WTC11 (cell line): ENCODE results near the gene MRPL19. TPM values are rescaled to one million over a fixed set of nuclear protein-coding genes. Genes with fewer than 3 reads are reported as not detected.

Experiments
- ATAC-seq: fragments of 200-7000 bp; cut with Tn5 transposase; 2 replicates; pipeline ENCODE4 v1.10.0; 2021; ENCODE audit warnings: mild to moderate bottlenecking, moderate library complexity
- CTCF ChIA-PET: fragments of 300-600 bp; sonication (Branson Sonifier 250); formaldehyde crosslinking; loops from one replicate; lab custom pipeline; 2021; ENCODE audit warnings: antibody characterized with exemption; lab: Charles Lee
- POLR2A ChIA-PET: fragments of 350-600 bp; sonication (Branson Sonifier 250); formaldehyde crosslinking; loops from one replicate; lab custom pipeline; 2021; ENCODE audit warnings: antibody characterized with exemption; lab: Charles Lee
- DNase-seq: peaks from one replicate; pipeline ENCODE4 v3.0.0; 2021; ENCODE audit warnings: low spot score
- H3K27ac Mint-ChIP-seq: 2 replicates; pipeline ENCODE4 v1.8.0; 2021; ENCODE audit warnings: mixed read lengths
- H3K27me3 Mint-ChIP-seq: 2 replicates; pipeline ENCODE4 v1.8.0; 2021; ENCODE audit warnings: low read depth, mild to moderate bottlenecking, moderate library complexity, mixed read lengths
- H3K36me3 Mint-ChIP-seq: 2 replicates; pipeline ENCODE4 v1.8.0; 2021; ENCODE audit warnings: mixed read lengths
- H3K4me1 Mint-ChIP-seq: 2 replicates; pipeline ENCODE4 v1.8.0; 2022; ENCODE audit warnings: mixed read lengths
- H3K4me3 Mint-ChIP-seq: 2 replicates; pipeline ENCODE4 v1.8.0; 2021; ENCODE audit warnings: mild to moderate bottlenecking, moderate library complexity, mixed read lengths
- H3K9me3 Mint-ChIP-seq: 2 replicates; pipeline ENCODE4 v1.8.0; 2021; ENCODE audit warnings: mixed read lengths
- ATF6 ChIP-seq: sonication (generic); formaldehyde crosslinking; IDR thresholded peaks from 2 replicates; pipeline ENCODE4 v1.8.1; 2023; ENCODE audit warnings: mild to moderate bottlenecking, missing genetic modification reagents
- CREB1 ChIP-seq: sonication (generic); formaldehyde crosslinking; IDR thresholded peaks from 2 replicates; pipeline ENCODE4 v1.8.0; 2023; ENCODE audit warnings: mild to moderate bottlenecking, missing genetic modification reagents
- CTCF ChIP-seq: fragments of 200-600 bp; IDR thresholded peaks from 2 replicates; pipeline ENCODE4 v1.8.0; 2022; ENCODE audit warnings: antibody characterized with exemption
- ELF4 ChIP-seq: sonication (generic); formaldehyde crosslinking; IDR thresholded peaks from 2 replicates; pipeline ENCODE4 v1.8.1; 2022; ENCODE audit warnings: low read depth, mild to moderate bottlenecking, moderate library complexity, missing genetic modification reagents
- ESRRA ChIP-seq: sonication (generic); formaldehyde crosslinking; IDR thresholded peaks from 2 replicates; pipeline ENCODE4 v1.8.1; 2022; ENCODE audit warnings: mild to moderate bottlenecking, missing genetic modification reagents, borderline replicate concordance
- GABPB1 ChIP-seq: sonication (generic); formaldehyde crosslinking; IDR thresholded peaks from 2 replicates; pipeline ENCODE4 v1.8.1; 2023; ENCODE audit warnings: mild to moderate bottlenecking, missing genetic modification reagents
- MAX ChIP-seq: sonication (generic); formaldehyde crosslinking; IDR thresholded peaks from 2 replicates; pipeline ENCODE4 v1.8.0; 2022; ENCODE audit warnings: mild to moderate bottlenecking, missing genetic modification reagents
- MYBL2 ChIP-seq: sonication (generic); formaldehyde crosslinking; IDR thresholded peaks from 2 replicates; pipeline ENCODE4 v1.8.1; 2023; ENCODE audit warnings: mild to moderate bottlenecking, moderate library complexity, missing genetic modification reagents
- NFYB ChIP-seq: sonication (generic); formaldehyde crosslinking; conservative IDR thresholded peaks from 2 replicates; pipeline ENCODE4 v1.8.0; 2022; ENCODE audit warnings: low read depth, missing genetic modification reagents
- PREB ChIP-seq: sonication (generic); formaldehyde crosslinking; IDR thresholded peaks from 2 replicates; pipeline ENCODE4 v1.8.1; 2022; ENCODE audit warnings: mild to moderate bottlenecking, missing genetic modification reagents, moderate library complexity, borderline replicate concordance
- TP53 ChIP-seq: sonication (generic); formaldehyde crosslinking; IDR thresholded peaks from 2 replicates; pipeline ENCODE4 v1.8.1; 2023; ENCODE audit warnings: mild to moderate bottlenecking, missing genetic modification reagents
- ZNF281 ChIP-seq: sonication (generic); formaldehyde crosslinking; IDR thresholded peaks from 2 replicates; pipeline ENCODE4 v1.8.0; 2023; ENCODE audit warnings: mild to moderate bottlenecking, missing genetic modification reagents
- total RNA-seq: library from RNA; stranded (reverse); gene quantifications from 3 replicates; pipeline ENCODE4 v1.2.3, GENCODE V29; 2021
- TF ChIP-seq, protein P1 (sequence below): sonication (generic); formaldehyde crosslinking; IDR thresholded peaks from 2 replicates; pipeline ENCODE4 v1.8.0; 2022; ENCODE audit warnings: mild to moderate bottlenecking, missing genetic modification reagents
- TF ChIP-seq, protein P2 (sequence below): fragments of 250-450 bp; sonication (Bioruptor Pico); IDR thresholded peaks from 2 replicates; pipeline ENCODE4 v1.8.0; 2021; ENCODE audit warnings: mild to moderate bottlenecking
- TF ChIP-seq, protein P3 (sequence below): sonication (generic); formaldehyde crosslinking; IDR thresholded peaks from 2 replicates; pipeline ENCODE4 v1.8.1; 2023; ENCODE audit warnings: mild to moderate bottlenecking, missing genetic modification reagents, borderline replicate concordance

The MRPL19 gene
- total RNA-seq, 1 experiment from 2014 or later = 65.8 TPM

- H3K4me1 Mint-ChIP-seq = peaks cover 16% of the 10 kb centered on the region
- ChIA-PET POLR2A (no interaction called here), CTCF (interaction anchor here (1.4 kb wide), 1 partner anchor 127 kb away, joined by 3 read pairs; no protein-coding TSS in a partner anchor)
- H3K9me3 Mint-ChIP-seq = peaks cover 7% of the 10 kb centered on the region
- H3K4me3 Mint-ChIP-seq = 0 out of 2 replicates have a peak overlapping the region, but pooled peaks have one; percentile 35
- H3K36me3 Mint-ChIP-seq = peaks cover 29% of the 10 kb centered on the region
- no peak overlapping the region for H3K27ac Mint-ChIP-seq
- ATAC-seq (no peak), DNase-seq (no peak)
- TF ChIP-seq ZNF281 (CRISPR knock-in tag) (no peak), GABPB1 (CRISPR knock-in tag) (no peak), ELF4 (no peak), MYBL2 (CRISPR knock-in tag) (no peak)
- no peaks in the 10 kb centered on the region for H3K27me3 Mint-ChIP-seq
Observed at GRCh38 chr2:75707901-75708300, 61.3 kb downstream of the MRPL19 start.

GRCh38 chr2:75709297-75709696 is 62.7 kb downstream of the MRPL19 start:
- Mint-ChIP-seq H3K9me3 (peaks cover 7% of the 10 kb centered on the region), H3K4me1 (peaks cover 14% of the 10 kb centered on the region), H3K27ac (no peak overlapping the region), H3K4me3 (peak overlapping the region; percentile 60), H3K27me3 (no peaks in the 10 kb centered on the region), H3K36me3 (peaks cover 21% of the 10 kb centered on the region)
- ATAC-seq (no peak), DNase-seq (no peak)
- CTCF ChIA-PET = interaction anchor here (1.3 to 1.8 kb wide), 2 partner anchors 33 to 187 kb away, joined by 3 to 4 read pairs; no protein-coding TSS in a partner anchor
- TF ChIP-seq CREB1 (CRISPR knock-in tag) = no peak
- TF ChIP-seq NFYB = no peak
- TF ChIP-seq, protein P1, sequence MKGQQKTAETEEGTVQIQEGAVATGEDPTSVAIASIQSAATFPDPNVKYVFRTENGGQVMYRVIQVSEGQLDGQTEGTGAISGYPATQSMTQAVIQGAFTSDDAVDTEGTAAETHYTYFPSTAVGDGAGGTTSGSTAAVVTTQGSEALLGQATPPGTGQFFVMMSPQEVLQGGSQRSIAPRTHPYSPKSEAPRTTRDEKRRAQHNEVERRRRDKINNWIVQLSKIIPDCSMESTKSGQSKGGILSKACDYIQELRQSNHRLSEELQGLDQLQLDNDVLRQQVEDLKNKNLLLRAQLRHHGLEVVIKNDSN (CRISPR knock-in tag) = no peak
- TF ChIP-seq CTCF = no peak
- TF ChIP-seq PREB (CRISPR knock-in tag) = no peak
- no peak for TF ChIP-seq ESRRA (CRISPR knock-in tag)
- TF ChIP-seq TP53 (CRISPR knock-in tag) = no peak
- no peak for TF ChIP-seq ATF6
- TF ChIP-seq, protein P2, sequence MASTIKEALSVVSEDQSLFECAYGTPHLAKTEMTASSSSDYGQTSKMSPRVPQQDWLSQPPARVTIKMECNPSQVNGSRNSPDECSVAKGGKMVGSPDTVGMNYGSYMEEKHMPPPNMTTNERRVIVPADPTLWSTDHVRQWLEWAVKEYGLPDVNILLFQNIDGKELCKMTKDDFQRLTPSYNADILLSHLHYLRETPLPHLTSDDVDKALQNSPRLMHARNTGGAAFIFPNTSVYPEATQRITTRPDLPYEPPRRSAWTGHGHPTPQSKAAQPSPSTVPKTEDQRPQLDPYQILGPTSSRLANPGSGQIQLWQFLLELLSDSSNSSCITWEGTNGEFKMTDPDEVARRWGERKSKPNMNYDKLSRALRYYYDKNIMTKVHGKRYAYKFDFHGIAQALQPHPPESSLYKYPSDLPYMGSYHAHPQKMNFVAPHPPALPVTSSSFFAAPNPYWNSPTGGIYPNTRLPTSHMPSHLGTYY (CRISPR knock-in tag) = no peak
- no peak for TF ChIP-seq MAX (CRISPR knock-in tag)
- TF ChIP-seq, protein P3, sequence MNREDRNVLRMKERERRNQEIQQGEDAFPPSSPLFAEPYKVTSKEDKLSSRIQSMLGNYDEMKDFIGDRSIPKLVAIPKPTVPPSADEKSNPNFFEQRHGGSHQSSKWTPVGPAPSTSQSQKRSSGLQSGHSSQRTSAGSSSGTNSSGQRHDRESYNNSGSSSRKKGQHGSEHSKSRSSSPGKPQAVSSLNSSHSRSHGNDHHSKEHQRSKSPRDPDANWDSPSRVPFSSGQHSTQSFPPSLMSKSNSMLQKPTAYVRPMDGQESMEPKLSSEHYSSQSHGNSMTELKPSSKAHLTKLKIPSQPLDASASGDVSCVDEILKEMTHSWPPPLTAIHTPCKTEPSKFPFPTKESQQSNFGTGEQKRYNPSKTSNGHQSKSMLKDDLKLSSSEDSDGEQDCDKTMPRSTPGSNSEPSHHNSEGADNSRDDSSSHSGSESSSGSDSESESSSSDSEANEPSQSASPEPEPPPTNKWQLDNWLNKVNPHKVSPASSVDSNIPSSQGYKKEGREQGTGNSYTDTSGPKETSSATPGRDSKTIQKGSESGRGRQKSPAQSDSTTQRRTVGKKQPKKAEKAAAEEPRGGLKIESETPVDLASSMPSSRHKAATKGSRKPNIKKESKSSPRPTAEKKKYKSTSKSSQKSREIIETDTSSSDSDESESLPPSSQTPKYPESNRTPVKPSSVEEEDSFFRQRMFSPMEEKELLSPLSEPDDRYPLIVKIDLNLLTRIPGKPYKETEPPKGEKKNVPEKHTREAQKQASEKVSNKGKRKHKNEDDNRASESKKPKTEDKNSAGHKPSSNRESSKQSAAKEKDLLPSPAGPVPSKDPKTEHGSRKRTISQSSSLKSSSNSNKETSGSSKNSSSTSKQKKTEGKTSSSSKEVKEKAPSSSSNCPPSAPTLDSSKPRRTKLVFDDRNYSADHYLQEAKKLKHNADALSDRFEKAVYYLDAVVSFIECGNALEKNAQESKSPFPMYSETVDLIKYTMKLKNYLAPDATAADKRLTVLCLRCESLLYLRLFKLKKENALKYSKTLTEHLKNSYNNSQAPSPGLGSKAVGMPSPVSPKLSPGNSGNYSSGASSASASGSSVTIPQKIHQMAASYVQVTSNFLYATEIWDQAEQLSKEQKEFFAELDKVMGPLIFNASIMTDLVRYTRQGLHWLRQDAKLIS (CRISPR knock-in tag) = no peak
- POLR2A ChIA-PET = no interaction called here
